Adipose tissue (tissue), 3 donors: ENCODE data around the gene MBNL2. TPM values are rescaled to one million over a fixed set of nuclear protein-coding genes. Genes with fewer than 3 reads are reported as not detected.

Experiments used
- H3K27ac ChIP-seq: one replicate; pipeline ENCODE4 v1.5.1; 2013; ENCODE audit warnings: low read depth, low read length
- WGBS, 3 donors: extraction: QIAGEN DNeasy Blood & Tissue Kit; methylation state at CpG; one replicate each; pipeline ENCODE4 v1.1.7; 2013; 5-methylcytosine and 5-hydroxymethylcytosine counted together
- polyA plus RNA-seq, 3 donors: library from polyadenylated mRNA; stranded (reverse); fragments of 200-250 nt; gene quantifications; one replicate each; pipeline ENCODE4 v1.2.3, GENCODE V29; 2013
- donor health status: healthy with polysubstance abuse.
- donor health status: Bipolar disorder and iron deficiency.
- donor health status: healthy.

Gene MBNL2
- polyA plus RNA-seq, 3 donors, result 17.8 to 34.3 (median 23.7) TPM

DNA sequence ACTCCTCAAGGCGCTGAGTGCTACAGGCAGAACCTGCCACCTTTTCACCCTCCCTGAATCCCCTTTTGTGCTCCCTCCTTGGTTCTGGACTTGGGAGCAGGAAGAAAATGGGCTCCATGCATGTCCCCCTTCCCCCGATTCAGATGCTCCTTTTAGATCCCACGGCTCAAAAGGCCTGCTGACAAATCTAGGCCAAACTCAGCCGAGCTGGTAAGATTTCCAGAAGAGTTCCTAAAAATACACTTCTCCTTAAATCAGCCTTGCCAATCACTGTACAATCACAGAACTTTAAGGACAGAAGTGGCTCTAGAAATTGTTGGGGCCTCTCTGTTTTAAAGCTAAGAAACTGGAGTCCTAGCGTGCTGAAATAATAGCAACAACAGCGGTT is 37.3 kb downstream of the MBNL2 start:
- WGBS, 3 donors, result 84 to 92% (median 86%) methylated on average over 6 of the region's 6 CpGs
- no peak overlapping the region for H3K27ac ChIP-seq

- no peak overlapping the region for H3K27ac ChIP-seq
- WGBS, 3 donors, result 76 to 82% (median 80%) methylated on average over 12 of the region's 12 CpGs
Observed at GRCh38 chr13:97259798-97260714, 37.9 kb downstream of the MBNL2 start.

DNA sequence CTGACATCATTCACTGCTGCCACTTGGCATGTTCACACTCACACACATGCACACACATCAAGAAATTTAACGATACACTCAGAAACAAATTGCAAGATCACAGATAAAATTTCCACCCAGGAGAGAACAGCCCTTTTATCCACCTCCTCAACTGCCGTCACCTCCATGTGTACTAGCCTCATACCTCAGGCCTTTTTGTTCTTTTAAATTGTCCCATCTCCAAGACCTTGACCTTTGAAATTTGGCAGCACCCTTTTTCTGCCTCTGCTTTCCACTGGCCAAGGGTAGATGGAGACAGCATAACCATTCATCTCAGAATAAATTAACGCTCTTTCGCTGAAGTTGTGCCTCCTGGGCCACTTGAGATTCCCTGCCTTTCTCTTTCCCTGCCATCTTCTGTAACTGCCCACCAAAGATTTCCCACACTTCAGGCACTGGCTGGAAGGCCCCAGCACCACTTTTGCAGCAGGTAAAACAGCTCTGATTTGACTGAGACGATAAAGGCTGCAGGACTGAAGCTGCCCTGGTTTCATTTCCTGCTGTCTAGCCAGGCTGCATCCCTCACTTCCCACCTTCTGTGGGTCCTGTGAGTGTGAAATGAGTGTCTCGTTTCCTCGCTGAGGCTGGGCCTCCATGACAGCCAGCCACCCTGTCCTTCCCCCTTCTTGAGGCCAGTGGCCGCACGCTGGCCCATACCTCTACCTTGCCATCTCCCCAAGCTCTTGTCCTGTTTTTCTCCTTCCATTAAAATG is 39.3 kb downstream of the MBNL2 start:
- H3K27ac ChIP-seq, result no peak overlapping the region
- 62 to 80% (median 74%) methylated on average over 9 of the region's 9 CpGs for WGBS, 3 donors

DNA sequence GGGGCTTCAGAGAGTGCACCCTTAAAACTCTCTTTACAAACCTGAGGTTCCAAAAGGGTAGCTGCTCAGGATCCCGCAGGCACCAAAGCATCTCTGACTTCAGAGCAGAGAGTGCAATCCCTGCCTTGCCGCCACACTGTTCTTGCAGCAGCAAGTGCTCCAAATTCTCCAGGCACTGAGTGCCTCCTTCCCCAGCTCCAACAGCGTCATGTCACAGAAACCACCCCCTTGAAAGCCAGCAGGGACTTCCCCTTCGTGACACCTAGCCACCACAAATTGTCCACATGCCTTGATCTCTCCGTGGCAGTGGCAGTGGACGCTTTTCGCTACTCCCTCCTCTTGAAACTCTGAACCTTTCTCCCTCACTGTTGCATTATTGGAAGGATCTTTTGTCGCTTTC is 39.9 kb downstream of the MBNL2 start:
- H3K27ac ChIP-seq, result no peak overlapping the region
- 73 to 78% (median 74%) methylated on average over 8 of the region's 8 CpGs for WGBS, 3 donors

- H3K27ac ChIP-seq, result no peak overlapping the region
- WGBS, 3 donors, result 67 to 86% (median 83%) methylated on average over 1 of the region's 1 CpG
Observed at GRCh38 chr13:97263160-97263559, 41.0 kb downstream of the MBNL2 start.

DNA sequence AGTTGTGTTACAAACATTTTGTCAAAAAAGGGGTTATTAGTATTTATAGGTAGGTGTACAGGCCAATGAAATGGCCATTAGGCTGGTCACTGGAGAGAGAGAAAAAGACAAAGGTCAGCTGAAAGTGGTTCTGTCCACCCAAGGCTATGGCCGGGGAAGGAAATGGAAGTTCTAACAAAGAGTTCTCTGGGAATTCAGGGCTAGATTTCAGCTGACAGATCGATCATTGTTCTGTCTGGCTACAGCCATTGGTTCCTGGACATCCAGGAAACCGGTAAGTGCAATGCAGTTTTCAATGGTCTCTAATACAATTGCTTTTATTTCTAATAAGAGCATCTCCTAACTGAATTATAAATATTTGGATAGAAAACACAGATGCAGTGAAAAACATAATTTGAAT is 42.5 kb downstream of the MBNL2 start:
- 28 to 71% (median 69%) methylated on average over 3 of the region's 3 CpGs for WGBS, 3 donors
- H3K27ac ChIP-seq, result no peak overlapping the region

DNA sequence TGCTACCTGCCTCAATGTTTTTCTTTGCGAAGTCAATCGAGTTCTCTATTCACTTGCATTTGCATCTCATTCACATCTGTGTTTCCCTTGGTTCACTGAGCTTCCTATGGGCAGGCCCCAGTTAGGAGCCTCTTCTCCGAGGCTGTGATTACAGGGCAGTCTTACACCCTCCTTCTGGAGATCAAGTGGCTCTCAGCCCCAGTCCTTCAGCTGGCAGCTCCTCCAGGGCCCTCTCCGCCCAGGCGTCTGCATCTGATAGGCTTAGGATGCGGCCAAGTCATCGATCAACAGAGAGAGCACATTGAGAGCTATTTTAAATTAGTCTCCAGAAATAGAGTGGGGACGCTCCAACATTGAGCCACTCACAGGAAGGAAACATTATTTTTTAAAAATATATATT is 44.2 kb downstream of the MBNL2 start:
- no peak overlapping the region for H3K27ac ChIP-seq

DNA sequence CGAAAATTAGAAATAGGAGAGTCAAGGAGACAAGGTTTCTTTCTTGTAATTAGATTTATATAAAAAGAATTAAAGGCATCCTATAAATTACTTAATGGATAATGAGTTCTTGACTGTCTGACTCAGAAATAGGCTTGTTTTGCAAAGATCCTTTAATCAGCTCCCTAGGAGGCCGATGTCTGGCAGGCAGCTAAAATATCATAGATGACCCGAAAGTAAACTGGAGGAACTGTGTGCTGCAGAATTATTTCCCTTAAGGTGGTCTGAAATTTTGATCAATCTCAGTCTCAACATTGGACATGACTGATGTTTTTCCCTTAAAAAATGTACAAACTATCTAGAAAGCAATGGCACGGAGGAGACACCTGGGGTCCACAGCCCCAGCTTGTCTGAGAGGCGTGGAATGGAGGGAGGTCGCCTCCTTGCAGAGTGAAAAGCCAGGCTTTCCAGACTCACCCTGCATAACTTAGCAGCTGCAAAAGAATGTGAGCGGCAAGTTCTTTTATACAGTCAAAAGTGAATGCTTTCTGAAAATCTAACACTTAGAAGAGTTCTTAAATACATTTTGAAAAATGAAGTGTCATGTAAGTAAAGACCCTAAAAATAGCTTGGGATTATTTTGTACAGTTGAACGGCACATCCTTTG is 44.8 kb downstream of the MBNL2 start:
- no peak overlapping the region for H3K27ac ChIP-seq
- whole genome bisulfite sequencing, 3 donors, result 58 to 78% (median 62%) methylated on average over 8 of the region's 8 CpGs

More for the DNA sequence above, 44.2 kb downstream of the MBNL2 start:
- WGBS, 3 donors, result 77 to 83% (median 77%) methylated on average over 8 of the region's 8 CpGs

DNA sequence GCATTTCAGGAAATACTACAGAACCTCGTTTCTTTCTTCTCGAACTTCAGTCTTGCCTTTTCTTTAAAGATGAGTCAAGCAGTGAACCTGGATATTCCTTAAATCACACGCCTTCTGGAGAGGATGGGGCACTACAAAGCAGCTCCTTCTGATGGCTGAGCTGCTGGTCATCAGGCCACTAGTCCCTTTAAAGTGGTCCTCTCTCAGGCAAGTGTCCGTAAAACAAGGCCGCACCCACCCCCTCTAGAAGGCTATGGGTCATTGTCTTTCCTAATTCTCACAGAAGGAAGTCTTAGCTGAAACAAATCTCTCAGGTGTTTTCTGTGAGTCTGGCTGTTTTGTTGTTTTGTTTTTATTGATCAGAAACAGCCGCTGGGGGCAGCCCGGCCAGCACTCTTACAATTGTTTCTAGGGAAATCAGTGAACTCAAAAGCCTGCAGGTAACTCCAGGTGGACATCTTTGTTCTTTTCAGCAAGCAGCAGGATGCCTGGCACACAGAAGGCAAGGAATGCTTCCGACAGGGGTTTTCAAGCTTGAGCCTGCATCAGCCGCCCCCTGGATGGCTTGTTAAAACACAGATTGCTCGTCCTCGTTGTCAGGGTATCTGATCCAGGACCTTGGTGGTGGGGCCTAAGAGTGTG is 45.4 kb downstream of the MBNL2 start:
- 70 to 80% (median 76%) methylated on average over 11 of the region's 11 CpGs for WGBS, 3 donors
- H3K27ac ChIP-seq, result no peak overlapping the region

GRCh38 chr13:97268772-97269171 is 46.6 kb downstream of the MBNL2 start:
- H3K27ac ChIP-seq, result peak overlapping the region; percentile 54

DNA sequence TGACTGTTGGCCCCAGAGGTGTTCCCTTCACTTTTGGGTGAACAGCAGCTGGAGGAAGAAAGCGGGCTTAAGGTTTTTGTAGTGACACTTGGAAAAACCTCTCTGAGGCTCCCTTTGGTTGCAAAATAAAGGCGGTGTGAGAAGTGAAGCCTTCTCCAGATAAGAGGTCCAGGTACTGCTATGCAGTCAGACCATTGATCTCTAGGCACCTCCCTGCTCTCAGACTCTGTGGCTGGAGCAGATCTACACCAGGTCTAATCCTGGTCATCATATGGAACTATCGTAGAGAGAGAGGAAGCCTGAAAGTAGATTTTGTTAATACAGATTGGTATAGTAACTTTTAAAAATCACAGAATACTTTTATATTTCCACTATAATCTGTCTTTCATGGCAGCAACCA is 47.5 kb downstream of the MBNL2 start:
- H3K27ac ChIP-seq, result no peak overlapping the region
- 83 to 92% (median 88%) methylated on average over 3 of the region's 3 CpGs for WGBS, 3 donors

More at GRCh38 chr13:97268772-97269171, 46.6 kb downstream of the MBNL2 start:
- 60 to 93% (median 61%) methylated on average over 6 of the region's 6 CpGs for WGBS, 3 donors

- WGBS, 3 donors, result 81 to 90% (median 83%) methylated on average over 1 of the region's 1 CpG
Observed at GRCh38 chr13:97272526-97272925, 50.4 kb downstream of the MBNL2 start.

GRCh38 chr13:97273341-97273831 is 51.3 kb downstream of the MBNL2 start:
- WGBS, 3 donors, result 66 to 73% (median 67%) methylated on average over 5 of the region's 5 CpGs
- H3K27ac ChIP-seq, result no peak overlapping the region

More at GRCh38 chr13:97272526-97272925, 50.4 kb downstream of the MBNL2 start:
- no peak overlapping the region for H3K27ac ChIP-seq

DNA sequence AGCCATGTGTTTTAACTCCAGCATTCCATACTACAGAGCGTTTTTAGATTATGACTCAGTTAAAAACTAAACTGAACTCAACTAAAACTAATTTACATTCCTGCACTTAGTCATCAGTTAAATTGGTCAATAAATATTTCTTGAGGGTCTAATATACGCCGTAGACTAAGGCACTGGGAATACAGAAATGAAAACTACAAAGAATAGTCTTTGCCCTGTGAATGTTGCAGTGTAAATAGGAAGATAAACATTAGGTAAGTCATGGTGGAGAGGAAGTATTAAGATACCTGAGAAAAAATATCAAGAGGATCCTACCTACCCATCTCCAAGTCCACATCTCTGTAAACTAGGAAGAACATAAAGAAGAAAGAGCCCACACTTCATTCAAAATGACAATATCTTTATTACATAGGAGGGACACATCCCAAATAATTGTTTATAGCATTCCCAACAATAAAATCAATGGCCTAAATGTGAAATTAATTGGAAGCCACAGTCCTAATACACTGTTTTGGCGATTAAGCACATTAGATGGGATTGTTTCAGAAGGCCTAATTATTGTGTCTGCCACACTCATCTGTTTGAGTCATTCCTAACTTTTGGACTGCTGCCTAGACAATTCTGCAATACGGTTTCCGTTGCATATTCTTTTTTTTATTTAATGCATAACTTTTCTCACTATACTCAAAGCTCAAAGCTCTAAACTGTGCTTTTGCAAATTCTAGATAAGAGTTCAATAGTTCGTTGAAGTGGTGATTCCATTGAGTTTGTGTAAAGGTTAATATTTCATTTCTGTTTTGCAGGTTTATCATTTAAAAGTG is 52.9 kb downstream of the MBNL2 start:
- WGBS, 3 donors, result 20 to 54% (median 46%) methylated on average over 7 of the region's 7 CpGs
- H3K27ac ChIP-seq, result no peak overlapping the region

- WGBS, 3 donors, result 65 to 72% (median 71%) methylated on average over 8 of the region's 8 CpGs
- no peak overlapping the region for H3K27ac ChIP-seq
Observed at GRCh38 chr13:97275776-97276501, 53.8 kb downstream of the MBNL2 start.

DNA sequence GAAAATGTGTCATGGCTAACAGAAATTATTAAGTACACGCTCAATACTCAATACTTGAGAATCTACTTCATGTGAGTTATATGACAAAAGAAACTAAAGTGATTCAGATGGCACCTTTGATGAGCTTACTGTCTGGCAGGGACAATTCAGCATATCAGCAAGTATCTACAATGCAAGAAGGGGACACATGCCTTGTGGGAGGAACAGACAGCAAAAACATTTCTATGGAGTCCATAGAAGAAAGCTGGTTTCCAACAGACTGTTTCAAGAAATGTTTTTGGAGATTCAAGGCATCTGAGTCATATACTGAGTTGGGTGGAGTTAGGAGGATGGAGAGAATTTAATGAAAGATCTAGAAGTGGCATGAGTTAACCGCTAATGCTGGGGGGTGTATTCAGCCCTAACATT is 54.7 kb downstream of the MBNL2 start:
- H3K27ac ChIP-seq, result no peak overlapping the region
- 79 to 93% (median 92%) methylated on average over 2 of the region's 2 CpGs for WGBS, 3 donors
